Prostate gland (tissue), 2 donors: ENCODE data around the gene ESAM. TPM values are rescaled to one million over a fixed set of nuclear protein-coding genes. Genes with fewer than 3 reads are reported as not detected.

Experiments used
- DNase-seq: peaks from one replicate; pipeline ENCODE4 v3.0.0-alpha.2; 2019; ENCODE audit warnings: low spot score
- H3K27ac ChIP-seq, 2 donors: fragments of 200-600 bp; sonication (generic); 2 replicates each; pipeline ENCODE4 v1.5.1; 2017 to 2019
- H3K27me3 ChIP-seq: fragments of 200-600 bp; sonication (generic); replicated peaks from 2 replicates; pipeline ENCODE4 v1.5.1; 2019; ENCODE audit not compliant: insufficient read depth
- H3K36me3 ChIP-seq, 2 donors: fragments of 200-600 bp; sonication (generic); 1 replicate in 1 of 2; 2 replicates in 1 of 2; pipeline versions ENCODE4 v1.5.1 to v1.8.1; 2017 to 2019
- H3K4me1 ChIP-seq: fragments of 200-600 bp; sonication (generic); replicated peaks from 2 replicates; pipeline ENCODE4 v1.5.1; 2019
- H3K4me3 ChIP-seq, 2 donors: fragments of 200-600 bp; sonication (generic); 2 replicates each; pipeline ENCODE4 v1.5.1; 2017 to 2019
- H3K9me3 ChIP-seq: fragments of 200-600 bp; sonication (generic); 2 replicates; pipeline ENCODE4 v1.5.1; 2017
- POLR2A ChIP-seq: fragments of 450-650 bp; IDR thresholded peaks from one replicate; pipeline ENCODE4 v1.6.1; 2016; ENCODE audit warnings: antibody characterized with exemption, mild to moderate bottlenecking
- POLR2AphosphoS5 ChIP-seq: sonication (generic); formaldehyde crosslinking; IDR thresholded peaks from one replicate; pipeline ENCODE4 v1.6.1; 2017; ENCODE audit warnings: antibody characterized with exemption
- WGBS: methylation state at CpG from one replicate; pipeline ENCODE4 v1.1.5; 2018; 5-methylcytosine and 5-hydroxymethylcytosine counted together
- intact Hi-C: fragments of 100-400 bp; cut with DNase I; formaldehyde crosslinking; loops from one replicate; pipeline ENCODE4 v1.14.2; 2022
- total RNA-seq, 2 donors: library from RNA; depleted of rRNA; stranded (reverse); fragments of >200 nt; gene quantifications; one replicate each; pipeline ENCODE4 v1.1.0, GENCODE V29; 2016
- TF ChIP-seq, protein P1 (sequence below), 4 experiments: fragments of 200-600 bp in 2 of 4; fragments of 450-650 bp in 2 of 4; sonication (generic) in 2 of 4; IDR thresholded peaks; 1 replicate in 3 of 4; 2 replicates in 1 of 4; pipeline ENCODE4 v1.5.1; 2016 to 2019; ENCODE audit warnings: antibody characterized with exemption in 4 of 4, mild to moderate bottlenecking in 2 of 4, moderate library complexity in 2 of 4

ESAM gene
- total RNA-seq, 2 donors from 2014 or later = 12.1 to 18.6 TPM

DNA sequence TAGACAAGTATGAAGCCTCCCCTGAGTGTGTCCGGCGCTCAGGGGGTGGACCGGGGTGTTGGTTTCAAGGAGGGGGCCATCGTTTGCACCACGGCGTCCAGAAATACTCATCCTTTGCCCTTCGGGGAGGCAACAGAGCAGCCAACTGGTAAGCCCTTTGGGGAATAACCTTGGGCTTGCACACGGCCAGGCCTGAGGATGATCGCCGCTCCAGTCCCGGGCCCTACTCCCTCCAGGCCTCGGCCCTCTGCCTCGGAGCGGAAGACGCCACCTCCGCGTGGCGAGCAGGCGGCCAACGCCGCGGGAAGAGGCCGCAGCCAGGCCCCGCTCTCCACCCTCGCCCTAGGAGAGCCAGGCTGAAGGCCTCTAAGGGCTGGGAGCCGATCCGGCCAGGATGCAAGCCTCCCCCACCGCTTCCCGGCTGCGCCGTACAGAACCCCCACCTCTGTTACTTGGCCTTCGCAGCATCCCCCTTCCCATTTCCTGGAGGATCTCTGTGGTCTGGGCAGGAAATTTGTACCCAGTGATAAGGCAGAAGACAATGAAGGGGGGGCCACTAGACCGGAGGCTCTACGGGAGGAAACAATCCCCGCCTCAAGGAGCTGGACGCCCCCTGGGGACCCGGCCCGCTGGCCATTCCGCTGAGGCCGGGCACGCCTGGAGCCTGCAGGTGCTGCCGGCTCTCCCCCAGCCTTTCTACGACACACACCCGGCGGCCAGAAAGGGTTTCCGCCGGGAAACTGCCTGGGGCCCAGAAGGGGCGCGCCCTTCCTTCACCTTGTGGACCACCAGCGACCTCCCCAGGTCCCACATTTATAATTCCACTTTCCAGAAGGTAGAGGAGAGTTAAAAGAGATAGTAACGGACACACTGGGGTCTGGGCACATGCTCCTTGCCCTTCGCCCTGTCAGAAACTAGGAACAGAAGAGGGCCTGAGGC lies 2.6 kb downstream of the ESAM start:
- H3K4me1 ChIP-seq = peaks cover 13% of the 10 kb centered on the region
- intact Hi-C loops = no loop called here
- H3K36me3 ChIP-seq = no peaks in the 10 kb centered on the region
- TF ChIP-seq POLR2A = no peak
- peak overlapping the region in 1 of 2 donors; percentile 5 for H3K4me3 ChIP-seq
- H3K9me3 ChIP-seq = no peaks in the 10 kb centered on the region
- peaks cover 19% of the 10 kb centered on the region for H3K27me3 ChIP-seq
- no peak for DNase-seq
- peak overlapping the region in 1 of 2 donors; percentile 43 for H3K27ac ChIP-seq
- 39% methylated on average over 52 of the region's 52 CpGs for whole genome bisulfite sequencing

DNA sequence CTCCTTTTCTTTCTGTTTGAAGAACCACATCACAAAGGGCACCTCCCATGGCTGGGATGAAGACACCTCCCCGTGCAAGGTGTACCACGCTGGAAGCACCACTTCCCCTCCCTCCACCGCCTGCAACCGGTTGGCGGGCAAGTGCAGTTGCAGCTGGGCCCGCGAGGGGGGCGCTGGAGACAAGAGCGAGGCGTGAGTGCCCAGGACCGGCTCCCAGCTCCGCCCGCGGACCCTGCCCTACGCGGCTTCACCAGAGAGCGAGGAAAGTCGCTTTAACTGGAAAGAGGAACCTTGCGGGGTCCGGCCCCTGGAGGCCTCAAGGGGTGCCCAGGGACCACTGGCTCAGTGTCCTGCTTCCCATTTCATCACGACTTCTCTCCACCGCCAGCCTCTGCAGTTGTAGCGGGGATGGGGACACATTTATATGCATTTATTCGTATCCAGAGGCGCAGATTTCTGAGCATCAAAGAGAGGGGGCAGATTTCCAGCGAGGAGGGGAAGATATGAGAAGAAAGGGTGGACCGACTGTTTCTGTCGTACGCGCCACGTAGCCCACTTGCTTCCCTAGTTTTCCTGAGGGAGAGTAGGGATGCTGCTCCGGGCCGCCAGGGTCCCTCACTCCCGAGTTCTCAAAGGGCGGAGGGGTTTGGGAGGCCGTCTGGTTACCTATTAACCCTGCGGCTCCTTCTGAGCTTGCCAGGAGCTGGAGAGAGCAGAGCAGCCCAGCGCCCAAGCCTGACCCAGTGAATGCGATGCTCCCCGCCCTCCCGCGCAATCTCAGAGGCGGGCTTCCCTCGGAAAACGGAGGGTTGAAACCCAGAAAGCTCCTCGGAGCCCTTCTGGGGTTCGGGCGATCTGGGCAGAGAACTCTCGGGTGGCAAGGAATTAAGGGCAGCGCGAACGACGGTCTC lies 3.5 kb downstream of the ESAM start:
- WGBS = 6% methylated on average over 50 of the region's 53 CpGs
- Histone ChIP-seq H3K36me3 (no peaks in the 10 kb centered on the region), H3K27ac (no peak overlapping the region), H3K9me3 (no peaks in the 10 kb centered on the region), H3K4me1 (peaks cover 13% of the 10 kb centered on the region), H3K4me3 (peak overlapping the region in 1 of 2 donors; percentile 4), H3K27me3 (peaks cover 19% of the 10 kb centered on the region)
- DNase-seq = peak; percentile 68
- intact Hi-C loops = no loop called here
- TF ChIP-seq POLR2A = no peak
- TF ChIP-seq POLR2AphosphoS5 = peak; percentile 48
- TF ChIP-seq, protein P1, sequence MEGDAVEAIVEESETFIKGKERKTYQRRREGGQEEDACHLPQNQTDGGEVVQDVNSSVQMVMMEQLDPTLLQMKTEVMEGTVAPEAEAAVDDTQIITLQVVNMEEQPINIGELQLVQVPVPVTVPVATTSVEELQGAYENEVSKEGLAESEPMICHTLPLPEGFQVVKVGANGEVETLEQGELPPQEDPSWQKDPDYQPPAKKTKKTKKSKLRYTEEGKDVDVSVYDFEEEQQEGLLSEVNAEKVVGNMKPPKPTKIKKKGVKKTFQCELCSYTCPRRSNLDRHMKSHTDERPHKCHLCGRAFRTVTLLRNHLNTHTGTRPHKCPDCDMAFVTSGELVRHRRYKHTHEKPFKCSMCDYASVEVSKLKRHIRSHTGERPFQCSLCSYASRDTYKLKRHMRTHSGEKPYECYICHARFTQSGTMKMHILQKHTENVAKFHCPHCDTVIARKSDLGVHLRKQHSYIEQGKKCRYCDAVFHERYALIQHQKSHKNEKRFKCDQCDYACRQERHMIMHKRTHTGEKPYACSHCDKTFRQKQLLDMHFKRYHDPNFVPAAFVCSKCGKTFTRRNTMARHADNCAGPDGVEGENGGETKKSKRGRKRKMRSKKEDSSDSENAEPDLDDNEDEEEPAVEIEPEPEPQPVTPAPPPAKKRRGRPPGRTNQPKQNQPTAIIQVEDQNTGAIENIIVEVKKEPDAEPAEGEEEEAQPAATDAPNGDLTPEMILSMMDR (IDR thresholded peaks at IDR 0.05) = peak; percentile 36 to 75 (median 54)

DNA sequence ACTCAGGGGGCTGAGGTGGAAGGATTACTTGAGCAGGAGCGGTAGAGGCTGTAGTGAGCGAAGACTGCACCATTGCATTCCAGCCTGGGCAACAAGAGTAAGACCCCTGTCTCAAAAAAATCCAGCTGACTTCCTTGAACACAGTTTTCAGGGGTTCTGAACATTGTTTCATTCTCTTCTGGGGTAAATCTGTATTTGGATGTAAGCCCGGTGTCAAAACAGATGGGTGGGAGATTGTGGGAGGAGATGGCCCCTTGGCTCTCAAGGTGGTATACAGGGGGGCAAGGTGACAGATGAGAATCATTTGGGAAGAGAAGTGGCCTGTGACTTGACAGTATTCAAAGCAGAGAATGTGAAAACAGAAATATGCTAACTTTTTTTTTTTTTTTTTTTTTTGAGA lies 4.8 kb downstream of the ESAM start:
- intact Hi-C loops = no loop called here
- Histone ChIP-seq H3K27ac (no peak overlapping the region), H3K27me3 (peaks cover 19% of the 10 kb centered on the region), H3K4me1 (peaks cover 5% of the 10 kb centered on the region), H3K36me3 (no peaks in the 10 kb centered on the region), H3K9me3 (no peaks in the 10 kb centered on the region), H3K4me3 (no peak overlapping the region)
- TF ChIP-seq, protein P1 (IDR thresholded peaks at IDR 0.05) = no peak
- TF ChIP-seq POLR2AphosphoS5 (no peak), POLR2A (no peak)
- no peak for DNase-seq
- 56% methylated on average over 3 of the region's 3 CpGs for WGBS

DNA sequence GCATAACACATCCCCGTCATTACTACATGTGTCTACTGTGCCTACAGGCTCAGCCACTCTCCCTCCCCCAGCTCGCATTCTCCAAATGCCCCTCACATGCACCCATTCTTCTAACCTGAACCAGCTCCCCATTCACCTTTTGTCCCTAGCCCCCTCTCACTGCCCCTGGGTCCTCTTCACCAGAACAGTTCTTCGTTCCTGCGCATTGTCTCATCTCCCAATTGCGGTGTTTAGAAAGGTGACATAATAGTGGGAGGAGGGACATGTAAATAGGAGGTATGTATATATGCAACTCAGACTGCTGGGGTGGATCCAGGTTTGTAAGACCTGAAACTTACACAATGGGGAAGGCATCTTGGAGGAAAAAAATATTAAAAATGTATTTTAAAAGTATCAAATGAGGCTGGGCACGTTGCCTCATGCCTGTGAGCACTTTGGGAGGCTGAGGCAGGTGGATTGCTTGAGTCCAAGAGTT lies 5.3 kb downstream of the ESAM start:
- peaks cover 16% of the 10 kb centered on the region for H3K27me3 ChIP-seq
- H3K36me3 ChIP-seq = no peaks in the 10 kb centered on the region
- TF ChIP-seq, protein P1 (IDR thresholded peaks at IDR 0.05) = no peak
- TF ChIP-seq POLR2AphosphoS5 = no peak
- no peak for TF ChIP-seq POLR2A
- no peaks in the 10 kb centered on the region for H3K9me3 ChIP-seq
- no peak overlapping the region for H3K27ac ChIP-seq
- DNase-seq = no peak
- no peaks in the 10 kb centered on the region for H3K4me1 ChIP-seq
- intact Hi-C loops = no loop called here
- WGBS = 40% methylated on average over 6 of the region's 6 CpGs
- H3K4me3 ChIP-seq = no peak overlapping the region
